Ramos (cell line): ENCODE measurements around the gene DCUN1D3.
"Not testable (repeated sequence)": the region's sequence is repeated elsewhere in the genome, so short reads cannot be mapped to it uniquely, and the experiment has no call there.

Source experiments
- in situ Hi-C: fragments of 300-500 bp; cut with MboI; formaldehyde crosslinking; loops from one replicate; pipeline ENCODE4 v1.14.3; 2022; ENCODE audit warnings: low sequenced_read_pairs; ENCODE audit not compliant: unreplicated experiment

Gene DCUN1D3

DNA sequence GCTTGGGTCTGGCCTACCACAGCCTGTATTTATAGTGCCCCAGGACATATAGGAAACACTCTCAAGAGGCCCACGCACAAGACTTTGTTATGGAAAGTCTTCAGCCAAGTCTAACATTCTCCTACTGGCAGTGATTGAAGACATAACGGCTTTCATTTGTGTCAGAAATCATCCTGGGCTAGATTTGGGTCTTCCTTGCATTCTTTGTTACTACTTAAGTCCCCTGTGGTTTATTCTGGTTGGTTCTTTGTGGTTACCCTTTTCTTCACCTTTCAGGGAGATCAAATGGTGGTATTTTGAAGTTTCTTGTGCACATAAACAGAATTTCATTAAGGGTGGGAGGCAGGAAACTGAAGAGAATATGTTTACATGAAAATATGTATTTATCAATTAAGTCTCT is 56.1 kb downstream of the DCUN1D3 start:
- in situ Hi-C loops: no loop called here

GRCh38 chr16:20839504-20839903 is 60.7 kb downstream of the DCUN1D3 start:
- in situ Hi-C loops: no loop called here

- in situ Hi-C loops: no loop called here
These were observed 61.9 kb downstream of the DCUN1D3 start for GRCh38 chr16:20838240-20838639.

DNA sequence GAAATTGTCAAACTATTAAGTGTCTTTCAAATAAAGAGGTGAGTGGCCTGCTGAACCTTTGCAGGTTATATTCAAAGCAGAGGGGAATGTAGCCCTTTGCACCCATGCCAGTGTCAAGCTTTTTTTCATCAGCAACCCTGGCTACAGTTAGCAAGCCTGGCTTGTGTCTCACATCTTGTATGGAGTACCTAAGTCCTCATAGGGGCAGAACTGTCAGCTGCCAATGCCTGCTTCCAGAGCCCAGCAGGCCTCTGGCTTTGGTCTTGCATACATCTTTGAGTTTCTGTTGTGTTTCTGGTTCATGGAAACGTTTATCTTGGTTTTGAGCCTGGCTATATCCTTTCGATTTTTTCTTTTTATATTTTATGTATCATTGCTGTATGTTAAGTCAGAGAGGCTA is 67.1 kb downstream of the DCUN1D3 start:
- in situ Hi-C loops: no loop called here

GRCh38 chr16:20830372-20830771 is 69.8 kb downstream of the DCUN1D3 start:
- in situ Hi-C loops: no loop called here

DNA sequence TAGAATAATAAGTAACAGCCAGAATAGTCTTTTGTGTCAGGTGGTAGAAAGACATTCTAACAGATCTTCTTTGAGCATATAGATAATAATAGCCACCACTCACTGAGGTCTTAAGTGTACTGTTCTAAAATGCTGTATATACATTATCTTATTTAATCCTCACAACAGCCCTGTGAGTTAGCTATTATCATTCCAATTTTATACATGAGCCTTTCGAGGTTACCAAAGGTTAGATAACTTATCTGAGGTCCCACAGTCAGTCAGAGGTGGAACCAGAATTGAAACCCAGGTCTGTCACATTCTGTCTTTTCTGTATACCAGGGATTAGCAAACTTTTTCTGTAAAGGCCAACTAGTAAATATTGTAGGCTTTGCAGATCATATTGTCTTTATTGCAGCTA is 70.6 kb downstream of the DCUN1D3 start:
- in situ Hi-C loops: no loop called here

DNA sequence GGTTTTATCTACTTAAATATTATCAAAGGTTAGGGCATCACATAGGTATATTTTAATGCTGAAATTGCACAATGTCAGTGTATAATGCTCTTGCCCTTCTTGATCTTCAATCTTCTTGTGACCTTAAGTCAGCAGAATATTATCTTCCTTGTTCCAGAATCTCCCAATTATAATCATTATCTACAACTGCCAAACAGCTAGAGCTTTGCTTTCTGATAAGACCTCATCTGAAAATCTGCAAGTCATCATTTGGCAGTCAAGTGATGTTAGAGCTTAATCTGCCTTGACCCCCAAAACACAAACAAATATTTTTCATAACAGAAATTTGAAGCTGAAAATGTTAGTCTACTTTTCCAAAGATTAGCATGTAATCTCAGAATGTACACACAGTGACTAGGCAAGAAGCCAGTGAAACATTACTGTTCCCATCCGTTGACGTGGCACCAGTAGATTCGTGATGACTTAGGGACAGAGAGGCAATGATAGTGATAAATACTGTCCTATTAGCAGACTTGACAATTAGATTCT is 74.1 kb downstream of the DCUN1D3 start:
- in situ Hi-C loops: no loop called here

DNA sequence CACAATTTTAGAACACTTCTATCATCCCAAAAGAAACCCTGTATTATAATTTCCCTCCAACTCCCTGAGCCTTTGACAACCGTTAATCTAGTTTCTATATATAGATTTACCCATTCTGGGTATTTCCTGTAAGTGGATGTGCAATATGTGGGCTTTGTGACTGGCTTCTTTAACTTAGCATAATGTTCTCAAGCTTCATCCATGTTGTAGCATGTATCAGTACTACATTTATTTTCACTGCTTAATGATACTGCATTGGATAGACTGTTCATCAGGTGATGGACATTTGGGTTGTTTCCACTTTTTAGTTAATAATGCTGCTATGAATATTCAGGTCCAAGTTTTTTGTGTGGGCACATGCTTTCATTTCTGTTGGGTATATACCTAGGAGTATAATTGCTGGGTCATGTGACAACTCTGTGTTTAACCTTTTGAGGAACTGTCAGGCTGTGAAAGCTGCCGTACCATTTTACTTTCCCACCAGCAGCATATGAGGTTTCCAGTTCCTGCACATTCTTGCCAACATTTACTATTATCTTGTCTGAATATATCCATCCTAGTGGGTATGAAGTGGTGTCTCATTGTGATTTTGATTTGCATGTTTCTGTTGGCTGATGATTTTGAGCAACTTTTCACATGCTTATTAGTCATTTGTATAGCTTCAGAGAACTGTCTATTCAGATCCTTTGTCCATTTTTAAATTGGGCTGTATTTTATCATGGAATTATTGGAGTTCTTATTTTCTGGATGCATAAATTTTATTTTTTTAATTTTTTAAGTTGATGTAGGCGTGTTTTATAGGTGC is 77.4 kb downstream of the DCUN1D3 start:
- in situ Hi-C loops: no loop called here

DNA sequence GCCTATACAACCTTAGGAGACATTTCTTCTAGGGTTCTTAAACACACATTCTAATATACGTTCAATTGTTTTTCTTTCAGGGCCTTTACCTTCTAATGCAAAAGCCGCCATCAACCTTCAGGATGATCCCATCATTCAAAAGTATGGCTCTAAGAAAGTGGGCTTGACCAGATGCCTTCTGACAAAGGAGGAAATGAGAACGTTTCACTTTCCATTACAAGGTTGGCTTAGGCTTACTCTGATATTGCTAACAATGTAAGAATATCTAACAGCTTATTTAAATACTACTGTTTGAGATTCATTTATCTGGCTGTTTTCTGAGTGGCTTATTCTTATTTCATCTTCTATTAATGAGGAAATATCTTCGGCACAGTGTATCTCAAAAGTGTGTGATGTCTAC is 78.5 kb downstream of the DCUN1D3 start:
- in situ Hi-C loops: no loop called here

DNA sequence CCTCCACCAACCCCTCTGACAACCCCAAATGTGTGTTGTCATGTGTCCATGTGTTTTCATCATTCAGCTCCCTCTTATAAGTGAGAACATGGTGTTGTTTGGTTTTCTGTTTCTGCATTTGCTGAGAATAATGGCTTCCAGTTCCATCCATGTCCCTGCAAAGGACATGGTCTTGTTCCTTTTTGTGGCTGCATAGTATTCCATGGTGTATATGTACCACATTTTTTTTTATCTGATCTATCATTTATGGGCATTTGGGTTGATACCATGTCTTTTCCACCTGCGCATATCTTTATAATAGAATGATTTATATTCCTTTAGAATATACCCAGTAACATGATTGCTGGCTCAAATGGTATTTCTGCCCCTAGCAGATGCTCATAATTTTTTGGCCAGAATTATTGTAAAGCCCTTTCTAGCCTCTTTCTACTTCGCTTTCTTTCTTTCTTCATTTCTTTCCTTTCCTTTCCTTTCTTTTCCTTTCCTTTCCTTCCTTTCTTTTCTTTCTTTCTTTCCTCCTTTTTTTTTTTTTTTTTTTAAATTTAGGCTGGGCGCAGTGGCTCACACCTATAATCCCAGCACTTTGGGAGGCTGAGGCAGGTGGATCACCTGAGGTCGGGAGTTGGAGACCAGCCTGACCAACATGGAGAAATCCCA is 81.1 kb downstream of the DCUN1D3 start:
- in situ Hi-C loops: no loop called here

DNA sequence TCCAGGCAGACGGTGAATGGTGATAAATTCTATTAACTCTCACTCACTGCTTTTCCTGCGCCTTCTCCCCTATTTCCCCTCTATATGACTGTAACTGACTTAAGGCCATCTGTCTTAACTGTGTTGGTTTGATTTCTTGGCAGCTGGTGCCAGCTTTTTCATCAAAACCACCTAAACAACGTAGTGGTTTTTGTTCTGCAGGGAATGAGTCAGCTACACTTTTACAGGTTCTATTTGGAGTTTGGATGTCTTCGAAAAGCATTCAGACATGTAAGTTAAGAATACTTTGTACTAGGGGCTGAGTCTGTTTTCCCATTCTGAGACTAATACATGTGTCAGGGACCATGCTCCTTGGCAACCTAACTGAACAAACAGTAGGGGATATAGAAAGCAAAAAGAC is 85.4 kb downstream of the DCUN1D3 start:
- in situ Hi-C loops: no loop called here

GRCh38 chr16:20812510-20812909 is 87.6 kb downstream of the DCUN1D3 start:
- in situ Hi-C loops: no loop called here

DNA sequence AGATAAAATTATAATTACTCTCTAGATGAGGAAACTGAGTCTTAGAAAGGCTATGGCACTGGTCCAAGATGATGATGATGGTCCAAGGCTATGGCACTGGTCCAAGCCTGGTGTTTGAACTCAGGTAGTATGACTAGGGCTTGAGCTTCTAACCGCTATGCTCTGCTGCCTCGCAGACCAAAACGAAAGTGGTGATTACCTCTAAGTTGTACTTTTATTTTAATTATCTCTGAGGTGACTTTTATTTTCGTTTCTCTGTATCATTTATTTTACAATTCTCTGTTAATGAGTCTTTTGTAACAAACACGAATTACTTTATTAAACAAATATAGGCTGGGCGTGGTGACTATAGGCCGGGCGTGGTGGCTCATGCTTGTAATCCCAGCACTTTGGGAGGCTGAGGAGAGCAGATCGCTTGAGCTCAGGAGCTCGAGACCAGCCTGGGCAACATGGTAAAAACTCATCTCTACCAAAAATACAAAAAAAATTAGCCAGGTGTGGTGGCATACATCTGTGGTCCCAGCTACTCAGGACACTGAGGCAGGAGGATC is 88.2 kb downstream of the DCUN1D3 start:
- in situ Hi-C loops: no loop called here

GRCh38 chr16:20807862-20808261 is 92.3 kb downstream of the DCUN1D3 start:
- in situ Hi-C loops: no loop called here

- in situ Hi-C loops: no loop called here
These were observed 93.7 kb downstream of the DCUN1D3 start, which contains the start of the genes ERI2 and REXO5 for GRCh38 chr16:20806168-20807050. ERI2 (minus strand) TSS chr16:20806472; CDS start chr16:20806430, 42 bp downstream. REXO5 (plus strand) TSS chr16:20806527; CDS start chr16:20806954, 427 bp downstream.

DNA sequence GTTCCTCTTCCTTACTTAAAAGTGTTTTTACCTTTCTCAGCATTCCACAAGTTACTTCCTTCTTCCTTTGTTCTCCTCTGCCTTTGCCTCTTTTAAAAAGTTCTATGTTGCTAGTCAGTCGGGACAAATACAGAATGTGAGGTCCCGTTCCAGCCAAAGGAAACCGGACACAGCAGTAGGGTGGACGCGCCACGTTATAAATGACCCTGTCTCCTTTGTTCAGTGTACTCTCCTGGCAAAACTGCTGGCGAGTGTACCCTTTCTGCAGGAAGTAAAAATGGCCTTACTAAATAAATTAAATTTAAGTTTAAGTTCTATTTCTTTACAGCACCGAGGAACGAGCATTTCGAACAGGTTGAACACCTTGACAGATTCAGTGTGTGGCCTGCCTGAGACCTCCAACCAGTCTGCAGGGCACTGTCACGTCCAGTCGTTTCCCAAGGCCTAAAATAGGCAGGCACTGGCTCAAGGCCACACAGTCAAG is 94.4 kb downstream of the DCUN1D3 start:
- in situ Hi-C loops: not testable (repeated sequence)
